ENCODE data around the gene SIPA1L3.
"Not testable (repeated sequence)": the region's sequence is repeated elsewhere in the genome, so short reads cannot be mapped to it uniquely, and the experiment has no call there.

Gene SIPA1L3

GRCh38 chr19:38022791-38023670 is 116.0 kb downstream of the SIPA1L3 start:
- peak; percentile 72 for DNase-seq

GRCh38 chr19:38023671-38024541 is 116.9 kb downstream of the SIPA1L3 start:
- DNase-seq, result no peak

GRCh38 chr19:38024992-38025908 is 118.2 kb downstream of the SIPA1L3 start:
- DNase-seq, result no peak

- no peak for DNase-seq
Measured at GRCh38 chr19:38025909-38026307, 118.9 kb downstream of the SIPA1L3 start.

- peak; percentile 93 for DNase-seq
Measured at GRCh38 chr19:38028913-38029510, 122.0 kb downstream of the SIPA1L3 start.

- not testable (repeated sequence) for DNase-seq
Measured at GRCh38 chr19:38030001-38030400, 123.0 kb downstream of the SIPA1L3 start.

- no peak for DNase-seq
Measured at GRCh38 chr19:38030686-38031422, 123.8 kb downstream of the SIPA1L3 start.

- DNase-seq, result peak; percentile 60
Measured at GRCh38 chr19:38031423-38031770, 124.4 kb downstream of the SIPA1L3 start.

- DNase-seq, result peak; percentile 86
Measured at GRCh38 chr19:38032151-38032550, 125.1 kb downstream of the SIPA1L3 start.

GRCh38 chr19:38032951-38033350 is 125.9 kb downstream of the SIPA1L3 start:
- DNase-seq, result no peak

GRCh38 chr19:38033658-38034491 is 126.9 kb downstream of the SIPA1L3 start:
- DNase-seq, result no peak

GRCh38 chr19:38034492-38034860 is 127.5 kb downstream of the SIPA1L3 start:
- DNase-seq, result peak; percentile 67

GRCh38 chr19:38035515-38036495 is 128.8 kb downstream of the SIPA1L3 start:
- DNase-seq, result peak; percentile 65

GRCh38 chr19:38036707-38037611 is 130.0 kb downstream of the SIPA1L3 start:
- no peak for DNase-seq

GRCh38 chr19:38039966-38040365 is 133.0 kb downstream of the SIPA1L3 start:
- peak; percentile 98 for DNase-seq

- no peak for DNase-seq
Measured at GRCh38 chr19:38042132-38042531, 135.1 kb downstream of the SIPA1L3 start.

- no peak for DNase-seq
Measured at GRCh38 chr19:38043649-38044144, 136.7 kb downstream of the SIPA1L3 start.
